Activated CD8-positive, alpha-beta memory T cell treated with anti-CD3 and anti-CD28 coated beads, Interleukin-2, amount 50 U/mL, for 1 hour (primary cell): ENCODE data around the gene STAT5B.
A peak's percentile ranks its signal among the peaks of the same experiment; 100 is the strongest.
"Not testable (repeated sequence)": the region's sequence is repeated elsewhere in the genome, so short reads cannot be mapped to it uniquely, and the experiment has no call there.

Source experiments
- DNase-seq: peaks from one replicate; pipeline ENCODE4 v3.0.0-alpha.2; 2020; ENCODE audit errors: extremely low read depth

Gene STAT5B

GRCh38 chr17:42193969-42194899 is 82.0 kb downstream of the STAT5B start, which contains the start of gene GHDC:
Gene GHDC, minus strand, starts transcription at chr17:42194494. Its CDS starts 913 bp downstream, at chr17:42193581.
- peak; percentile 20 for DNase-seq

GRCh38 chr17:42193216-42193968 is 82.8 kb downstream of the STAT5B start:
- DNase-seq: no peak

- DNase-seq: no peak
These were observed 83.7 kb downstream of the STAT5B start for GRCh38 chr17:42192189-42193126.

GRCh38 chr17:42191275-42191608 is 84.9 kb downstream of the STAT5B start:
- no peak for DNase-seq

GRCh38 chr17:42190491-42191274 is 85.5 kb downstream of the STAT5B start:
- no peak for DNase-seq

- no peak for DNase-seq
These were observed 86.6 kb downstream of the STAT5B start for GRCh38 chr17:42189651-42189965.

GRCh38 chr17:42188749-42189650 is 87.2 kb downstream of the STAT5B start:
- DNase-seq: no peak

GRCh38 chr17:42187833-42188232 is 88.4 kb downstream of the STAT5B start:
- DNase-seq: no peak

GRCh38 chr17:42186191-42186590 is 90.0 kb downstream of the STAT5B start:
- not testable (repeated sequence) for DNase-seq

GRCh38 chr17:42185621-42185930 is 90.6 kb downstream of the STAT5B start:
- no peak for DNase-seq

GRCh38 chr17:42184713-42185620 is 91.2 kb downstream of the STAT5B start, which contains the start of gene HCRT:
Gene HCRT, minus strand, starts transcription at chr17:42185452. Its CDS starts 87 bp downstream, at chr17:42185365.
- no peak for DNase-seq

- peak; percentile 24 for DNase-seq
These were observed 92.2 kb downstream of the STAT5B start for GRCh38 chr17:42183741-42184711.

GRCh38 chr17:42182927-42183734 is 93.1 kb downstream of the STAT5B start:
- DNase-seq: no peak

GRCh38 chr17:42181851-42182207 is 94.4 kb downstream of the STAT5B start:
- no peak for DNase-seq

GRCh38 chr17:42180922-42181850 is 95.0 kb downstream of the STAT5B start, which contains the start of gene KCNH4:
Gene KCNH4, minus strand, starts transcription at chr17:42181142. Its CDS starts 197 bp downstream, at chr17:42180945.
- peak; percentile 33 for DNase-seq
